K562 (cell line): ENCODE results near the gene RAB31. TPM values are rescaled to one million over a fixed set of nuclear protein-coding genes. Genes with fewer than 3 reads are reported as not detected.

Experiments
- BRD4 ChIP-seq: fragments of 200-600 bp; sonication (generic); IDR thresholded peaks from 2 replicates; pipeline ENCODE4 v1.6.1; 2017; ENCODE audit warnings: inconsistent platforms
- CBX2 ChIP-seq: fragments of 200-600 bp; sonication (generic); IDR thresholded peaks from one replicate; pipeline ENCODE4 v1.6.1; 2012; ENCODE audit warnings: mild to moderate bottlenecking, low read length, inconsistent platforms; ENCODE audit not compliant: insufficient read depth, poor library complexity, severe bottlenecking
- DEAF1 ChIP-seq: fragments of 450-650 bp; formaldehyde crosslinking; IDR thresholded peaks from 2 replicates; pipeline ENCODE4 v1.4.0; 2020; ENCODE audit warnings: mild to moderate bottlenecking, moderate library complexity
- E2F4 ChIP-seq: sonication (generic); formaldehyde crosslinking; IDR thresholded peaks from 2 replicates; pipeline ENCODE4 v1.8.0; 2022; ENCODE audit warnings: mild to moderate bottlenecking, low read depth, missing genetic modification reagents
- EP400 ChIP-seq: fragments of 450-650 bp; IDR thresholded peaks from 2 replicates; pipeline ENCODE4 v1.6.1; 2017; ENCODE audit warnings: antibody characterized with exemption, mild to moderate bottlenecking, moderate library complexity
- FOXJ2 ChIP-seq: fragments of 200-800 bp; sonication (Bioruptor generic); IDR thresholded peaks from 2 replicates; pipeline ENCODE4 v1.6.1; 2016; ENCODE audit warnings: missing genetic modification characterization, missing compliant biosample characterization
- KLF13 ChIP-seq: fragments of 450-650 bp; IDR thresholded peaks from 2 replicates; pipeline ENCODE4 v1.6.1; 2016; ENCODE audit warnings: missing genetic modification characterization, low read depth, mild to moderate bottlenecking, missing compliant biosample characterization, moderate library complexity, borderline replicate concordance
- MED1 ChIP-seq: sonication (generic); formaldehyde crosslinking; IDR thresholded peaks from 2 replicates; pipeline ENCODE4 v1.8.1; 2023; ENCODE audit warnings: missing genetic modification reagents, borderline replicate concordance
- MEF2A ChIP-seq: IDR thresholded peaks from 2 replicates; pipeline ENCODE4 v1.6.1; 2011; ENCODE audit warnings: low read depth, mild to moderate bottlenecking, low read length, moderate library complexity; ENCODE audit not compliant: control insufficient read depth
- NFIC ChIP-seq: fragments of 450-650 bp; IDR thresholded peaks from 2 replicates; pipeline ENCODE4 v1.6.1; 2017; ENCODE audit warnings: mild to moderate bottlenecking, inconsistent platforms
- NONO ChIP-seq, 2 experiments: fragments of 200-400 bp in 1 of 2; fragments of 450-650 bp in 1 of 2; formaldehyde crosslinking in 1 of 2; IDR thresholded peaks; 2 replicates each; pipeline ENCODE4 v1.6.1; 2017; ENCODE audit warnings: low read depth in 2 of 2, mild to moderate bottlenecking in 2 of 2, moderate library complexity in 2 of 2, low read length in 1 of 2
- RBBP5 ChIP-seq: fragments of 200-600 bp; sonication (generic); IDR thresholded peaks from 2 replicates; pipeline ENCODE4 v1.6.1; 2012; ENCODE audit warnings: borderline replicate concordance, mild to moderate bottlenecking, low read length, control low read depth, inconsistent platforms; ENCODE audit not compliant: insufficient read depth, poor library complexity, severe bottlenecking
- RFX1 ChIP-seq: fragments of 450-650 bp; IDR thresholded peaks from 2 replicates; pipeline ENCODE4 v1.6.1; 2016; ENCODE audit warnings: mild to moderate bottlenecking, moderate library complexity
- RNF2 ChIP-seq: sonication (generic); IDR thresholded peaks from 2 replicates; pipeline ENCODE4 v1.6.1; 2016
- SP1 ChIP-seq: sonication (generic); formaldehyde crosslinking; IDR thresholded peaks from 2 replicates; pipeline ENCODE4 v1.8.1; 2022; ENCODE audit warnings: mild to moderate bottlenecking, missing genetic modification reagents
- TCF7 ChIP-seq: sonication (generic); IDR thresholded peaks from 2 replicates; pipeline ENCODE4 v1.6.1; 2016; ENCODE audit warnings: antibody characterized with exemption, borderline replicate concordance
- TSC22D4 ChIP-seq: fragments of 450-650 bp; IDR thresholded peaks from 2 replicates; pipeline ENCODE4 v1.6.1; 2016; ENCODE audit warnings: missing genetic modification characterization, missing biosample characterization, control low read depth
- ZNF3 ChIP-seq: fragments of 250-450 bp; sonication (Bioruptor Pico); IDR thresholded peaks from 2 replicates; pipeline ENCODE4 v1.5.0; 2021; ENCODE audit warnings: mild to moderate bottlenecking, moderate library complexity
- ZNF518B ChIP-seq: fragments of 250-450 bp; sonication (Bioruptor Pico); IDR thresholded peaks from 2 replicates; pipeline ENCODE4 v1.5.0; 2021; ENCODE audit warnings: mild to moderate bottlenecking, moderate library complexity
- ZNF639 ChIP-seq, 2 experiments: fragments of 200-800 bp in 1 of 2; sonication (Bioruptor generic) in 1 of 2; sonication (generic) in 1 of 2; formaldehyde crosslinking in 1 of 2; IDR thresholded peaks in 1 of 2; conservative IDR thresholded peaks in 1 of 2; 2 replicates each; pipeline versions ENCODE4 v1.5.0 to v1.6.1; 2016 to 2020; ENCODE audit warnings: missing compliant biosample characterization in 1 of 2, missing genetic modification characterization in 1 of 2, missing genetic modification reagents in 1 of 2
- polyA plus RNA-seq, 8 experiments: library from polyadenylated mRNA; depleted of rRNA in 4 of 8; stranded (reverse) in 5 of 8; unstranded in 3 of 8; fragments of >200 nt; fragmentation: Nextera tagmentation in 2 of 8; fragmentation: Illumina TruSeq in 1 of 8; extraction: Ambion mirVana in 2 of 8; extraction: Trizol in 1 of 8; gene quantifications; 2 replicates each; pipeline versions ENCODE4 v1.2.1 to v1.2.3, GENCODE V29; 2011 to 2014; ENCODE audit warnings: inconsistent platforms in 1 of 8, missing spikeins in 1 of 8
- total RNA-seq, 7 experiments: library from RNA; depleted of rRNA in 6 of 7; stranded (reverse); fragments of >200 nt in 6 of 7; fragmentation: Illumina TruSeq in 2 of 7; extraction: Trizol in 2 of 7; gene quantifications; 2 replicates each; pipeline versions ENCODE4 v1.2.1 to v1.2.3, GENCODE V29; 2011 to 2021; ENCODE audit warnings: low replicate concordance in 1 of 7

Gene RAB31
- total and polyA plus RNA-seq, 9 of the 15 experiments (the other 6 are each of a cell fraction or from before 2014, with no cell fraction given): 20.7 to 70.4 (median 41.3) TPM

GRCh38 chr18:9742524-9743131 is 34.5 kb downstream of the RAB31 start (continued):
- 0 out of 4 replicates have a peak, but pooled peaks of 1 of the 2 experiments have one; percentile 23 for TF ChIP-seq NONO (IDR thresholded peaks at IDR 0.05; ENCODE audit: low read depth in 2 of 2, low read length in 1 of 2)
- no peak for TF ChIP-seq ZNF3 (CRISPR knock-in tag)
- TF ChIP-seq TCF7: no peak
- TF ChIP-seq TSC22D4 (tag): no peak
- peak in 1 of 2 experiments; percentile 4; a peak in 1 of 4 replicates for TF ChIP-seq ZNF639 (CRISPR knock-in tag; conservative IDR thresholded peaks at IDR 0.05 in 1 of 2, IDR thresholded peaks at IDR 0.05 in 1 of 2)
- TF ChIP-seq SP1 (CRISPR knock-in tag): no peak
- no peak for TF ChIP-seq FOXJ2
- TF ChIP-seq CBX2: no peak
- TF ChIP-seq E2F4 (CRISPR knock-in tag): no peak
- TF ChIP-seq MEF2A: no peak
- 0 out of 2 replicates have a peak, but pooled peaks have one; percentile 6 for TF ChIP-seq DEAF1 (CRISPR knock-in tag)
- peak; percentile 46; the same call in 1 of the 2 replicates for TF ChIP-seq NFIC
- TF ChIP-seq BRD4: 0 out of 2 replicates have a peak, but pooled peaks have one; percentile 34
- no peak for TF ChIP-seq EP400
- no peak for TF ChIP-seq RNF2
- no peak for TF ChIP-seq RFX1
- no peak for TF ChIP-seq RBBP5
- no peak for TF ChIP-seq MED1 (CRISPR knock-in tag)
- no peak for TF ChIP-seq KLF13 (tag)
- TF ChIP-seq ZNF518B: no peak
